AML-193 (cell line): ENCODE measurements around the gene CEBPB.
"Not testable (repeated sequence)": the region's sequence is repeated elsewhere in the genome, so short reads cannot be mapped to it uniquely, and the experiment has no call there.

Source experiments
- DNase-seq, 2 experiments: peaks; one replicate each; lab custom pipeline; 2025; lab: John Stamatoyannopoulos, UW

Gene CEBPB

DNA sequence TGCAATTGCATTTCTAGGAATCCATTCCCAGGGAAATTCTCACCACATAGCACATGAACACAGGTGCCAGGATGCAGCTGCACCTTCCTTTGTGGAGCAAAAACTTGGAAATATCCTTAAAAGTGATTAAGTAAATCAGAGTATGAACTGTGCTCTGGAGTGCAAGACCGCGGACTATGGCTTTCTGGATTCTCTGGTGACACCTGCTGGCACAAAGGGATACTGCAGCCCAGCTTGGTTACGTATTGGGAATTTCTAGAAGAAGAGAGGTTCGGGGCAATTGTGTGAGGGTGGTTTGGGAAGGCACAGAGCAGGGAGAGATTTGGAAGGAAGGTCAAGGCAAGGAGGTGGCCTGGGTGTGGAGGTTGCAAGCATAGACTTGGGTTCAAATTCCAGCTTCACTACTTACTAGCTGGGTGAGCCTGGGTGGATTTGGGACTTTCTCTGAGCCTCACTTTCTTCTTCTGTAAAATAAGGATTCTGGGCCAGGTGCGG lies 21.3 kb upstream of the CEBPB start:
- DNase-seq, result peak; percentile 61 to 68

DNA sequence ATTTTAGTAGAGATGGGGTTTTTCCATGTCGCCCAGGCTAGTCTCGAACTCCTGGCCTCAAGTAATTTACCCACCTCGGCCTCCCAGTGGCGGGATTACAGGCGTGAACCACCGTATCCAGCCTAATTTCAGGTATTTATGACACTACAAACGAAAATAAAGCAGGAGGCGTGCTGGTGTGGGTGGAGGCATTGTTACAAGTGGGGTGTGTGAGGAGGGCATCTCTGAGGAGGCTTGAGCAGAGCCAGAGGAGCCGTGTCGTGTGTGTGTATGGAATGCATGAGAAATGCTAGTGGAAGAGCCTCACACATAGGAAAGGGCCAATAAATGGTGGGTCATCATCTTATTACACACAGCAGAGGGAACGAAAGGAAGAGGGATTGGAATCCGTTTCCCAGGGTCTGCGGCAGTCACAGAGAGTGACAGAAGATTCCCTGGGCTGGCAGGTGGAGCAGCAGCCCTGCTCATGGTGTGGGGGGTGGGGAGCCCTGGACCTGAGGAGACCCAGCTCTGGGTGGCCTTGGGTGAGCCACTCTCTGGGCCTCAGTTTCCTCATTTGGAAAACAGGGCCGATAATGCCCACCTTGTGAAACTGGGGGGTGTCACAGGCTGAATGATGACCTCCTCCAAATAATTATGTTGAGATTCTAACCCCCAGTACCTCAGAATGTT lies 19.9 kb upstream of the CEBPB start:
- DNase-seq, result no peak

DNA sequence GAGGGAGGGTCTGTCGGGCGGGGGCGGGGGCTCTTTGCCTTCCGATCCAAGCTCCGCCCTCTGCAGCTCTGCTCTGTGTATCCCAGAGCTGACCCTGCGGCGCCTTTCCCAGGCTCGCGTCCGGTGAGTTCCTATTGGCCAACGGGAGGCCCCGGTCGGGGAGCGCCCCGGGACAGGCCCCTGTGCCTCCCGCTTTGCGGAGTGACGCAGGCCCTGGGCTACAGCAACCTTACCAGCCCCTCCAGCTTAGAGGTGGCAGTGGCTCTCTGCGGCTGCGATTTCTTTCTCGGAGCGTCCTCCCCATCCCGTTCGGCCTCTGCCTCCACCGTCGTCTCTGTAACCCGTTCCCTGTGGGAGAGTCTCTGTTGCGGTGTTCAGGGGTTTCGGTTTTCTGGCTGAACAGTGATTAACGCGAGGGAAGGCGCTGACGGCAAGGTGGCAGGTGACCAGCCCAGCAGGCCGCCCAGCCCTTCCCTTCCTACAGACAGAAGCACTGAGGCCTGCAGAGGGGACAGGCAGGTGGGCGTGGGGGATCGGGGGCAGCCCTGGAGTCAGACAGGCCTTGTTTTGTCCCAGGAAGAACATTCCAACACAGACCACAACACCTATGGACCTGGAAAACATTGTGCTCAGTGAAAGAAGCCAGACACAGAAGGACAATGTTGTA lies 18.1 kb upstream of the CEBPB start:
- DNase-seq, result no peak

DNA sequence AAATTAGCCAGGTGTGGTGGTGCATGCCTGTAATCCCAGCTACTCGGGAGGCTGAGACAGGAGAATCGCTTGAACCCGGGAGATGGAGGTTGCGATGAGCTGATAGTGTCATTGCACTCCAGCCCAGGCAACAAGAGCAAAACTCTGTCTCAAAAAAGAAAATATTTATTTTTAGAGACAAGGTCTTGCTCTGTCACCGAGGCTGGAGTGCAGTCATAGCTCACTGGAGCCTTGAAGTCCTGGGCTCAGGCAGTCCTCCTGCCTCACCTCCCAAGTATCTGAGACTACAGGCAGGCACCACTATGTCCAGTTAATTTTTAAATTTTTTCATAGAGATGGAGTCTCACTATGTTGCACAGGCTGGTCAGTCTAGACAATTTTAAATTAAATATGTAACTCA lies 16.2 kb upstream of the CEBPB start:
- DNase-seq, result no peak

DNA sequence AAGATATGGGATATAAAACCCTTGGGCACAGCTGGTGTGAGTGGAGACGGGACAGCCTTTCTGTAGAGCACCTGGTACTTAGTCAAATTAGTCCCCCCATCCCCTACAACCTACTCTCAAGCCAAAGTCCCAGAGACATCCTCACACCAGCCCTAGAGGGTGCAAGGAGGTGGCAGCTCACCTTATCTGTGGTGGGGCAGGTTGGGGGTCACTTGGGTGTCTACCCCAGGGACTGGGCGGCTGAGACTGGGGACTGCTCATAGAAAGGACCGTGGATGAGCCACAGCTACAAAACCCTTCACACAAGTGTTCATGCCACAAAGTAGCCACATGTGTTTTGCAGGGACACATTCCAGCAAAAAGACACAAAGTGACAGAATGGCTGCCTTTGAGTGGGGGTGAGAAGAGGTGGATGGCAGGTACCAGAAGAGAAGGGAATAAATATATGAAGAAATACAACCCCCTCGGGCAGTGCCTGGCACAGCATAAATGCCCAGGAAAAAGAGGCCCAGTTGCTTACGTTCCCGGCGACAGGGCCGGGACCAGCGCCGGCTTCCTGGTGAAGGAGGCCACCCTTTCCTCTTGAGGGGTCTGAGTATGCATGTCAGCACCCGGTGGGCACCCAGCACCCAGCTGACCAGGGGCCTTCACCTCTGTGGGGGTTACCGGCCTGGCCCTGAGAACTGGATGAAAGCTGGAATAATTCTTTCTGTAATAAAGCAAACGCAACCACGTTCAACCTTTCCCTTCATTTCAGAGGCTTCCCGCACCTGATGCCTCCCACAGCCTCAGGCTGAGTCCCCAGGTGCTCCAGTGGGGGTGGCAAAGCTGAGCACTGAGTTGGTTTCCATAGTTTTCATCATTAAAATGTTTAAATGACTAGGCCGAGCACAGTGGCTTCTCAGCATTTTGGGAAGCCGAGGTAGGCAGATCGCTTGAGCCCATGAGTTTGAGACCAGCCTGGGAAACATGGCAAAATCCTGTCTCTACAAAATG lies 14.4 kb upstream of the CEBPB start:
- DNase-seq, result no peak

GRCh38 chr20:50178672-50179071 lies 12.0 kb upstream of the CEBPB start:
- DNase-seq, result not testable (repeated sequence)

GRCh38 chr20:50181344-50181743 lies 9.3 kb upstream of the CEBPB start:
- DNase-seq, result no peak

DNA sequence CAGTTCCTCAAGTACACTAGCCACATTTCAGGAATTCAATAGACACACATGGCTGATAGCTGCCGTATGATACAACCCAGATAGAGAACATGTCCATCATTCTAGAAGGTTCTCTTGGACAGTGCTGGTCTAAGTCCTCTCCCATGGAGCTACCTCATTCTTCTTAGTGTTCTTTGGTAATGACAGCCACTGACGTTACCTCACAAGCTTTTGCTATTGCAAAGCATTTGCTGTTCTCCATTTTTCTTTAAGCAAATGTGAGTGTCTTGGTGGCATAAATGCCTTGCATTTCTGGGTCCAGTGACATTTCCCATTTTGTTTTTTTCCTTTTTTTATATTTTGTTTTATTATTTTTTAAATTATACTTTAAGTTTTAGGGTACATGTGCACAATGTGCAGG lies 8.3 kb upstream of the CEBPB start:
- peak in 1 of 2 experiments; percentile 7 for DNase-seq

DNA sequence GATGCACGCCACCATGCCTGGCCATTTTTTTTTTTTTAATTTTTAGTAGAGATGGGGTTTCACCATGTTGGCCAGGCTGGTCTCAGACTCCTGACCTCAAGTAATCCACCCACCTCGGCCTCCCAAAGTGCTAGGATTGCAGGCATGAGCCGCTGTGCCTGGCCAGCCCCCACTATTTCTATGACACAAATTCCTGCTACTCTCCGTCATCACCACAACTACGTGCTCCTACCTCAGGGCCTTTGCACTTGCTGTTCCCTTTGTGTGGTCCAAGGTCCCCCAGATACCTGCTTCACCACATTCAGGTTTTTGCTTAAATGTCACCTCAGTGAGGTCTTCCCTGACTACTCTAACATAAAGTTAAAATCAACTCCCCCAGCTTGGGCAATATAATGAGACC lies 5.2 kb upstream of the CEBPB start:
- DNase-seq, result no peak

- peak; percentile 62 to 69 for DNase-seq
These were observed 4.3 kb upstream of the CEBPB start for GRCh38 chr20:50186151-50186885.

DNA sequence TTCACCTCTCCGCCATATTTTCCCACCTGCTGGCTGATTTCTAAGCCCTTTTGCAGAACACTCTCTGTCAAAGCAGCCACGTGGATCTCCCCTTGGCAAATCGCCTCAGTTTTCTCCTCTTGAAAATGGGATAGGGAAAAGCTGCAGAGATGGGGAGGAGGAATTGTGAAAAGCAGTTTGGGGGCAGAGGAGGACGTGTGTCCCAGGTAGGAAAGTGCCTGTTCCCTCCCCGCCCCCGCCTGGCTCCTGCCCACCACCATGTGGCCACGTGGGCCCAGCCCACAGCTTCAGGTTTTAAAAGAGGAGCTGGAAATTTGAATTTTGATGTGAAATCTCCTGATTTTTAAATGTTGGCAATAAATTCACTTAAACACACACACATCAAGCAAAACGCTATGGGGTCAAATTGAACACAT lies 3.6 kb upstream of the CEBPB start:
- DNase-seq, result no peak

DNA sequence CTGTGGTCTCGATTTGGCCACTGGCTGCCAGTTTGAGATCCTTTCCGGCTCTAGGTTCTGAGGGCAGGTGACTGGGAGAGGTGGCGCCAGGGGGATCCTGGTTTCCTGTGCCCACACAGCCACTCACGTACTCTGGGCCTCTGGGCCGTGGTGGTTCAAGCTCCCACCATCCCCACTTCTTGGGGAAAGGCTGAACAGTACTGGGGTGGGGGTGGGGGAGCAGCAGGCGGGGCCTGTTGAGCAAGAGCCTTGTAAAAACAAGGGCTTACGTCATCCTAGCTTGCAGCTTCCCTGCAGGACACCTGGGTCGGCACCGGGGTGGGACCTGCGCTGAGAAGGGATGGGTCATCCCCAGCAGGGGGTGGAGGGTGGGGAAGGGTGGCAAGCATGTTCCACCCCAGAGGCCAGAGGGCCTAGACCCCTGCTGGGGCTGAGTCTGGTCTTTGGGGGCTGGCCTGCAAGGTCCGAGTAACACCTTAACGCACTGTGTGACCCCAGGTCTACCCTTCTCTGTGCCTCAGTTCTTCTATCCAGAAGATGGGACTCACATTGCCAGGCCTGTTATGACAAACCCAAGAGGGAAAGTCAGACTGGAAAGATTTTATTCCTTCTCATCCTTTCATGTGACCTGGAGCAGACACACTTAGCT lies 3.1 kb upstream of the CEBPB start:
- peak; percentile 9 to 21 for DNase-seq

- no peak for DNase-seq
These were observed 2.3 kb upstream of the CEBPB start for GRCh38 chr20:50188287-50188688.

- DNase-seq, result no peak
These were observed 1.6 kb upstream of the CEBPB start for GRCh38 chr20:50188879-50189680.

- DNase-seq, result no peak
These were observed 864 bp upstream of the CEBPB start for GRCh38 chr20:50189681-50190250.

DNA sequence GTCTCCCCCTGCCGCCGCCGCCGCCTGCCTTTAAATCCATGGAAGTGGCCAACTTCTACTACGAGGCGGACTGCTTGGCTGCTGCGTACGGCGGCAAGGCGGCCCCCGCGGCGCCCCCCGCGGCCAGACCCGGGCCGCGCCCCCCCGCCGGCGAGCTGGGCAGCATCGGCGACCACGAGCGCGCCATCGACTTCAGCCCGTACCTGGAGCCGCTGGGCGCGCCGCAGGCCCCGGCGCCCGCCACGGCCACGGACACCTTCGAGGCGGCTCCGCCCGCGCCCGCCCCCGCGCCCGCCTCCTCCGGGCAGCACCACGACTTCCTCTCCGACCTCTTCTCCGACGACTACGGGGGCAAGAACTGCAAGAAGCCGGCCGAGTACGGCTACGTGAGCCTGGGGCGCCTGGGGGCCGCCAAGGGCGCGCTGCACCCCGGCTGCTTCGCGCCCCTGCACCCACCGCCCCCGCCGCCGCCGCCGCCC lies 474 bp downstream of the CEBPB start:
- peak; percentile 30 to 53 for DNase-seq

- peak in 1 of 2 experiments; percentile 44 for DNase-seq
These were observed 1.1 kb downstream of the CEBPB start for GRCh38 chr20:50191544-50192363.

DNA sequence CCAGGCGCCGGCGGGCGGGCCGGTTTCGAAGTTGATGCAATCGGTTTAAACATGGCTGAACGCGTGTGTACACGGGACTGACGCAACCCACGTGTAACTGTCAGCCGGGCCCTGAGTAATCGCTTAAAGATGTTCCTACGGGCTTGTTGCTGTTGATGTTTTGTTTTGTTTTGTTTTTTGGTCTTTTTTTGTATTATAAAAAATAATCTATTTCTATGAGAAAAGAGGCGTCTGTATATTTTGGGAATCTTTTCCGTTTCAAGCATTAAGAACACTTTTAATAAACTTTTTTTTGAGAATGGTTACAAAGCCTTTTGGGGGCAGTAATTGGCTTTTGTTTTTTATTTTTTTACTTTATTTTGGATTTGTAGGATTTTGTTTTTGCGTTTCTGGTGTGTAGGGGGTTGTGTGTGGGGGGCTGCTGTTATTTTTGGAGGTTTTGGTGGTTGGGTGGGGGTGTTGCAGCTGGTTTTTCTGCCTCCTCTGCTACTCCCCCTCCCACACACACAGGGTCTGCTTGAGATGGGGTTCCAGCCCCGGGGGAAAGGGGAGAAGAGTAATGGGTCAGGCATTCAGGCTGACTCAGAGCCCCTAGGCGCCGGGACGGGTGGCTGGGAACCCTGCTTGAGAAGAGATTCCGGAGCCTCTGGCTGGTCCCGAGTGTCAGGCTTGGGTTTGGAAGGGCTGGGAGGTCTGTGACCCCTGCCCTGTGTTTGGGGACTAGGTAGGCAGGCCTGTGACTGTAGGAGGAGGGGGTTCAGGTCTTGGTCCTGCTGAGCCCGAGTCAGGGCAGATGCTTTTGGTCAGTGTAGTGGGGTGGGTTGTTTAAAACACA lies 2.0 kb downstream of the CEBPB start:
- peak; percentile 80 to 83 for DNase-seq
